Breast epithelium (tissue), 4 donors: ENCODE data around the gene GMDS. TPM values are rescaled to one million over a fixed set of nuclear protein-coding genes. Genes with fewer than 3 reads are reported as not detected.

Experiments
- DNase-seq, 2 donors: peaks; one replicate each; pipeline ENCODE4 v3.0.0-alpha.2; 2019; ENCODE audit warnings: low spot score in 2 of 2
- H3K27ac ChIP-seq, 2 donors: fragments of 200-600 bp; sonication (generic) in 1 of 2; one replicate each; pipeline ENCODE4 v1.5.1; 2016 to 2019; ENCODE audit warnings: mild to moderate bottlenecking in 1 of 2
- H3K27me3 ChIP-seq, 2 donors: fragments of 200-600 bp; sonication (generic) in 1 of 2; one replicate each; pipeline versions ENCODE4 v1.5.1 to v1.6.0; 2017 to 2019; ENCODE audit warnings: control low read depth in 1 of 2, mild to moderate bottlenecking in 1 of 2
- H3K36me3 ChIP-seq: fragments of 200-600 bp; one replicate; pipeline ENCODE4 v1.5.1; 2019
- H3K4me1 ChIP-seq, 2 donors: fragments of 200-600 bp; sonication (generic); one replicate each; pipeline ENCODE4 v1.5.1; 2016 to 2019; ENCODE audit warnings: control low read depth in 1 of 2
- H3K4me3 ChIP-seq, 3 donors: fragments of 200-600 bp; sonication (generic); 1 replicate in 2 of 3; 2 replicates in 1 of 3; pipeline ENCODE4 v1.5.1; 2016 to 2019; ENCODE audit warnings: mild to moderate bottlenecking in 3 of 3, moderate library complexity in 2 of 3
- H3K9me3 ChIP-seq, 2 donors: fragments of 200-600 bp; sonication (generic) in 1 of 2; one replicate each; pipeline ENCODE4 v1.5.1; 2016 to 2019; ENCODE audit warnings: control low read depth in 1 of 2
- CTCF ChIP-seq, 3 donors: fragments of 450-650 bp; IDR thresholded peaks; one replicate each; pipeline ENCODE4 v1.5.1; 2016 to 2017; ENCODE audit warnings: antibody characterized with exemption in 3 of 3, mild to moderate bottlenecking in 3 of 3, moderate library complexity in 3 of 3
- POLR2A ChIP-seq: fragments of 450-650 bp; IDR thresholded peaks from one replicate; pipeline ENCODE4 v1.6.1; 2016; ENCODE audit warnings: antibody characterized with exemption, mild to moderate bottlenecking, moderate library complexity
- POLR2AphosphoS5 ChIP-seq, 3 donors: sonication (generic); formaldehyde crosslinking; IDR thresholded peaks; one replicate each; pipeline ENCODE4 v1.6.1; 2017; ENCODE audit warnings: antibody characterized with exemption in 3 of 3
- intact Hi-C: fragments of 100-400 bp; cut with DNase I; formaldehyde crosslinking; loops from one replicate; pipeline ENCODE4 v1.15.1; 2023; ENCODE audit warnings: low total_unique reads
- total RNA-seq, 3 donors: library from RNA; depleted of rRNA; stranded (reverse); fragments of >200 nt; gene quantifications; one replicate each; pipeline ENCODE4 v1.1.0, GENCODE V29; 2016

Gene GMDS
- total RNA-seq, 3 donors from 2014 or later: 7.5 to 29.2 (median 17.0) TPM

GRCh38 chr6:1832358-1832757 is 413.0 kb downstream of the GMDS start:
- H3K4me3 ChIP-seq: peak overlapping the region in 1 of 3 donors; percentile 16
- no peak for DNase-seq
- H3K4me1 ChIP-seq: no peaks in the 10 kb centered on the region
- TF ChIP-seq CTCF (IDR thresholded peaks at IDR 0.05) (no peak), POLR2A (no peak), POLR2AphosphoS5 (IDR thresholded peaks at IDR 0.05) (no peak)
- peaks cover 8 to 13% of the 10 kb centered on the region in 2 donors for H3K9me3 ChIP-seq
- H3K27ac ChIP-seq: no peak overlapping the region
- no peaks in the 10 kb centered on the region for H3K36me3 ChIP-seq
- intact Hi-C loops: no loop called here
- H3K27me3 ChIP-seq: no peaks in the 10 kb centered on the region

- H3K27ac ChIP-seq: no peak overlapping the region
- DNase-seq: no peak
- intact Hi-C loops: no loop called here
- H3K4me3 ChIP-seq: no peak overlapping the region
- TF ChIP-seq POLR2A (no peak), CTCF (IDR thresholded peaks at IDR 0.05) (no peak), POLR2AphosphoS5 (IDR thresholded peaks at IDR 0.05) (no peak)
- no peaks in the 10 kb centered on the region for H3K36me3 ChIP-seq
- H3K27me3 ChIP-seq: no peaks in the 10 kb centered on the region
- H3K4me1 ChIP-seq: no peaks in the 10 kb centered on the region
- peaks cover 8 to 13% of the 10 kb centered on the region in 2 donors for H3K9me3 ChIP-seq
Observed at GRCh38 chr6:1827984-1828793, 417.2 kb downstream of the GMDS start.

- H3K4me3 ChIP-seq: no peak overlapping the region
- no peak for DNase-seq
- H3K27ac ChIP-seq: no peak overlapping the region
- no peaks in the 10 kb centered on the region for H3K27me3 ChIP-seq
- peaks cover 8 to 13% of the 10 kb centered on the region in 2 donors for H3K9me3 ChIP-seq
- H3K36me3 ChIP-seq: no peaks in the 10 kb centered on the region
- intact Hi-C loops: no loop called here
- H3K4me1 ChIP-seq: no peaks in the 10 kb centered on the region
- no peak for TF ChIP-seq POLR2A
- no peak for TF ChIP-seq POLR2AphosphoS5 (IDR thresholded peaks at IDR 0.05)
- no peak for TF ChIP-seq CTCF (IDR thresholded peaks at IDR 0.05)
Observed at GRCh38 chr6:1825926-1826325, 419.5 kb downstream of the GMDS start.

- TF ChIP-seq POLR2AphosphoS5 (IDR thresholded peaks at IDR 0.05): no peak
- TF ChIP-seq POLR2A: no peak
- TF ChIP-seq CTCF (IDR thresholded peaks at IDR 0.05): no peak
- Histone ChIP-seq H3K4me3 (no peak overlapping the region), H3K9me3 (peaks cover 8 to 13% of the 10 kb centered on the region in 2 donors), H3K27ac (no peak overlapping the region), H3K36me3 (no peaks in the 10 kb centered on the region), H3K27me3 (no peaks in the 10 kb centered on the region), H3K4me1 (no peaks in the 10 kb centered on the region)
- no peak for DNase-seq
- intact Hi-C loops: no loop called here
Observed at GRCh38 chr6:1825277-1825676, 420.1 kb downstream of the GMDS start.

GRCh38 chr6:1821513-1822183 is 423.8 kb downstream of the GMDS start:
- intact Hi-C loops: no loop called here
- peak overlapping the region in 1 of 2 donors; percentile 44 for H3K27ac ChIP-seq
- H3K4me3 ChIP-seq: peak overlapping the region; percentile 15 to 52 (median 18)
- no peak for DNase-seq
- no peaks in the 10 kb centered on the region for H3K4me1 ChIP-seq
- H3K9me3 ChIP-seq: no peaks in the 10 kb centered on the region
- no peaks in the 10 kb centered on the region for H3K36me3 ChIP-seq
- no peaks in the 10 kb centered on the region for H3K27me3 ChIP-seq
- TF ChIP-seq CTCF (IDR thresholded peaks at IDR 0.05): no peak
- peak in 1 of 3 donors; percentile 31 for TF ChIP-seq POLR2AphosphoS5 (IDR thresholded peaks at IDR 0.05)
- TF ChIP-seq POLR2A: no peak
